GM12801 (cell line): ENCODE measurements around the gene CEP55.

Experiments
- CTCF ChIP-seq: IDR thresholded peaks from one replicate; pipeline ENCODE4 v1.5.1; 2011; ENCODE audit warnings: control low read depth; ENCODE audit not compliant: insufficient read length; ENCODE audit errors: extremely low read depth

Gene CEP55

GRCh38 chr10:93473161-93473560 lies 23.3 kb upstream of the CEP55 start:
- no peak for TF ChIP-seq CTCF

- TF ChIP-seq CTCF = no peak
These were observed 22.5 kb upstream of the CEP55 start for GRCh38 chr10:93473804-93474472.

GRCh38 chr10:93475227-93475626 lies 21.2 kb upstream of the CEP55 start:
- no peak for TF ChIP-seq CTCF

GRCh38 chr10:93475871-93476270 lies 20.5 kb upstream of the CEP55 start:
- no peak for TF ChIP-seq CTCF

GRCh38 chr10:93476756-93477155 lies 19.7 kb upstream of the CEP55 start:
- no peak for TF ChIP-seq CTCF

GRCh38 chr10:93478873-93479272 lies 17.5 kb upstream of the CEP55 start:
- TF ChIP-seq CTCF = no peak

- no peak for TF ChIP-seq CTCF
These were observed 14.7 kb upstream of the CEP55 start for GRCh38 chr10:93481637-93482144.
